Vagina (tissue), 2 donors: ENCODE data around the gene EIF4G1. TPM values are rescaled to one million over a fixed set of nuclear protein-coding genes. Genes with fewer than 3 reads are reported as not detected.

Source experiments
- DNase-seq, 2 donors: peaks; one replicate each; pipeline ENCODE4 v3.0.0-alpha.2; 2017; ENCODE audit errors: extremely low spot score in 2 of 2
- H3K27ac ChIP-seq: fragments of 200-600 bp; sonication (generic); one replicate; pipeline ENCODE4 v1.5.1; 2019
- H3K27me3 ChIP-seq: fragments of 200-600 bp; sonication (generic); one replicate; pipeline ENCODE4 v1.5.1; 2019
- H3K36me3 ChIP-seq, 2 donors: fragments of 200-600 bp; sonication (generic); one replicate each; pipeline ENCODE4 v1.5.1; 2017 to 2019
- H3K4me1 ChIP-seq: fragments of 200-600 bp; sonication (generic); one replicate; pipeline ENCODE4 v1.5.1; 2019
- H3K4me3 ChIP-seq, 2 donors: fragments of 200-600 bp; sonication (generic); 1 replicate in 1 of 2; 2 replicates in 1 of 2; pipeline ENCODE4 v1.5.1; 2016 to 2019
- H3K9me3 ChIP-seq: fragments of 200-600 bp; sonication (generic); one replicate; pipeline ENCODE4 v1.5.1; 2019
- POLR2A ChIP-seq, 2 donors: fragments of 450-650 bp; IDR thresholded peaks; one replicate each; pipeline ENCODE4 v1.6.1; 2017; ENCODE audit warnings: antibody characterized with exemption in 2 of 2, mild to moderate bottlenecking in 2 of 2, moderate library complexity in 2 of 2
- POLR2AphosphoS5 ChIP-seq, 2 donors: sonication (generic); formaldehyde crosslinking; IDR thresholded peaks; one replicate each; pipeline ENCODE4 v1.9.0; 2017; ENCODE audit warnings: antibody characterized with exemption in 2 of 2, mild to moderate bottlenecking in 2 of 2, low read depth in 1 of 2; ENCODE audit not compliant: insufficient read depth in 1 of 2
- intact Hi-C: fragments of 100-400 bp; cut with DNase I; formaldehyde crosslinking; loops from one replicate; pipeline ENCODE4 v1.15.1; 2023
- total RNA-seq: library from RNA; depleted of rRNA; stranded (reverse); fragments of >200 nt; gene quantifications from one replicate; pipeline ENCODE4 v1.2.3, GENCODE V29; 2016
- TF ChIP-seq, protein P1 (sequence below), 3 experiments: fragments of 450-650 bp in 2 of 3; fragments of 200-600 bp in 1 of 3; sonication (generic) in 1 of 3; IDR thresholded peaks; one replicate each; pipeline ENCODE4 v1.5.1; 2017 to 2019; ENCODE audit warnings: antibody characterized with exemption in 3 of 3, mild to moderate bottlenecking in 2 of 3, moderate library complexity in 2 of 3

Gene EIF4G1
- total RNA-seq, 1 donor from 2014 or later, result 207 TPM

GRCh38 chr3:184322731-184323487 lies 8.5 kb downstream of the EIF4G1 start:
- intact Hi-C loops, result no loop called here
- TF ChIP-seq POLR2A (IDR thresholded peaks at IDR 0.05) (no peak), POLR2AphosphoS5 (IDR thresholded peaks at IDR 0.05; ENCODE audit: insufficient read depth in 1 of 2, low read depth in 1 of 2) (no peak)
- TF ChIP-seq, protein P1, sequence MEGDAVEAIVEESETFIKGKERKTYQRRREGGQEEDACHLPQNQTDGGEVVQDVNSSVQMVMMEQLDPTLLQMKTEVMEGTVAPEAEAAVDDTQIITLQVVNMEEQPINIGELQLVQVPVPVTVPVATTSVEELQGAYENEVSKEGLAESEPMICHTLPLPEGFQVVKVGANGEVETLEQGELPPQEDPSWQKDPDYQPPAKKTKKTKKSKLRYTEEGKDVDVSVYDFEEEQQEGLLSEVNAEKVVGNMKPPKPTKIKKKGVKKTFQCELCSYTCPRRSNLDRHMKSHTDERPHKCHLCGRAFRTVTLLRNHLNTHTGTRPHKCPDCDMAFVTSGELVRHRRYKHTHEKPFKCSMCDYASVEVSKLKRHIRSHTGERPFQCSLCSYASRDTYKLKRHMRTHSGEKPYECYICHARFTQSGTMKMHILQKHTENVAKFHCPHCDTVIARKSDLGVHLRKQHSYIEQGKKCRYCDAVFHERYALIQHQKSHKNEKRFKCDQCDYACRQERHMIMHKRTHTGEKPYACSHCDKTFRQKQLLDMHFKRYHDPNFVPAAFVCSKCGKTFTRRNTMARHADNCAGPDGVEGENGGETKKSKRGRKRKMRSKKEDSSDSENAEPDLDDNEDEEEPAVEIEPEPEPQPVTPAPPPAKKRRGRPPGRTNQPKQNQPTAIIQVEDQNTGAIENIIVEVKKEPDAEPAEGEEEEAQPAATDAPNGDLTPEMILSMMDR (IDR thresholded peaks at IDR 0.05), result no peak
- DNase-seq, result no peak
- peaks cover 41% of the 10 kb centered on the region for H3K4me1 ChIP-seq
- no peaks in the 10 kb centered on the region for H3K27me3 ChIP-seq
- H3K36me3 ChIP-seq, result peaks cover 27 to 78% of the 10 kb centered on the region in 2 donors
- H3K27ac ChIP-seq, result no peak overlapping the region
- H3K4me3 ChIP-seq, result no peak overlapping the region
- no peaks in the 10 kb centered on the region for H3K9me3 ChIP-seq

DNA sequence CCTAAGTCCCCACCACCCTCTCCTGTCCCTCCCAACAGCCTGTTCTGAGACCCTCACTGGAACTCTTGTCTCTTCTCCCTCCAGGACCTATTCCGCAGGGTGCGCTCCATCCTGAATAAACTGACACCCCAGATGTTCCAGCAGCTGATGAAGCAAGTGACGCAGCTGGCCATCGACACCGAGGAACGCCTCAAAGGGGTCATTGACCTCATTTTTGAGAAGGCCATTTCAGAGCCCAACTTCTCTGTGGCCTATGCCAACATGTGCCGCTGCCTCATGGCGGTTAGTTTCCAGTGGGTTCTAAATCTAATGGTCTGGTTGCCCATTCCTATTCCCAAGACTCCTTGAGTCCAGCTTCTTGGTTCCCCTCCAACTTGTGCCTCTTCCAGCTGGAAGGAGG lies 9.3 kb downstream of the EIF4G1 start:
- Histone ChIP-seq H3K4me1 (peaks cover 33% of the 10 kb centered on the region), H3K36me3 (peaks cover 28 to 83% of the 10 kb centered on the region in 2 donors), H3K4me3 (no peak overlapping the region), H3K9me3 (no peaks in the 10 kb centered on the region), H3K27ac (no peak overlapping the region), H3K27me3 (no peaks in the 10 kb centered on the region)
- TF ChIP-seq POLR2A (IDR thresholded peaks at IDR 0.05), result no peak
- TF ChIP-seq, protein P1 (IDR thresholded peaks at IDR 0.05), result no peak
- TF ChIP-seq POLR2AphosphoS5 (IDR thresholded peaks at IDR 0.05; ENCODE audit: insufficient read depth in 1 of 2, low read depth in 1 of 2), result no peak
- DNase-seq, result no peak
- intact Hi-C loops, result no loop called here

DNA sequence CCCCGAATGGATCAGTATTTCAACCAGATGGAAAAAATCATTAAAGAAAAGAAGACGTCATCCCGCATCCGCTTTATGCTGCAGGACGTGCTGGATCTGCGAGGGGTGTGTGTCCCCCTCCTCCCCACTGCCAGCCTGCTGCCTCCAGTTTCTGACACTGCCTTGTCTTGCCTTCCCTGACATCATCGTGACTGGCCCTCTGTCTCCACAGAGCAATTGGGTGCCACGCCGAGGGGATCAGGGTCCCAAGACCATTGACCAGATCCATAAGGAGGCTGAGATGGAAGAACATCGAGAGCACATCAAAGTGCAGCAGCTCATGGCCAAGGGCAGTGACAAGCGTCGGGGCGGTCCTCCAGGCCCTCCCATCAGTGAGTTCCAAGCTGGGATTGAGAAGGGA lies 10.9 kb downstream of the EIF4G1 start:
- H3K36me3 ChIP-seq, result peaks cover 28 to 99% of the 10 kb centered on the region in 2 donors
- intact Hi-C loops, result no loop called here
- H3K4me3 ChIP-seq, result no peak overlapping the region
- peaks cover 17% of the 10 kb centered on the region for H3K4me1 ChIP-seq
- no peak for DNase-seq
- no peaks in the 10 kb centered on the region for H3K9me3 ChIP-seq
- TF ChIP-seq, protein P1 (IDR thresholded peaks at IDR 0.05), result no peak
- no peak for TF ChIP-seq POLR2AphosphoS5 (IDR thresholded peaks at IDR 0.05; ENCODE audit: insufficient read depth in 1 of 2, low read depth in 1 of 2)
- TF ChIP-seq POLR2A (IDR thresholded peaks at IDR 0.05), result no peak
- H3K27ac ChIP-seq, result no peak overlapping the region
- no peaks in the 10 kb centered on the region for H3K27me3 ChIP-seq

DNA sequence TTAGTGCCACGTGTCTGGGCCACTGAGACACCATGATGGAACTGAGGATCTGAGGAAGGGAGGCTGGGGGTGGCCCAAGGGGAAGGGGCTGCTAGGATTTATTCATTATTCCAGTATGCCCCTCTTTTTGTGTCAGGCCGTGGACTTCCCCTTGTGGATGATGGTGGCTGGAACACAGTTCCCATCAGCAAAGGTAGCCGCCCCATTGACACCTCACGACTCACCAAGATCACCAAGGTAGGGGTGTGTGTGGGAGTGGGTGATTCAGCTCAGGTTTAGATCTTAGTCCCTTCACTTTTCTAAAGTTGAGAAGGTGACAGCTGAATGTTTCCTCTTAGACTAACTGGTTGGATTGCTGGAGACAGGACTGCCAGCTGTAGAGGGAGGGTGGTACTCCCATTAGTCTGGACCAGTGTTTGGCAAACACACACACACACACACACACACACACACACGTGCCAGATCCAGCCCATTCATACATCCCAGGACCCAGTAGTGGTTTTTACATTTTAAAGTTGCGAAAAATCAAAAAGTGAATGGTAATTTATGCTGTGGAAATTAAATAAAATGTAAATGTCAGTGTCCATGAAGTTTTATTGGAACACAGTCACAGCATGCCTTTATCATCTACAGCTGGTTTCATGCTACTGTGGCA lies 11.4 kb downstream of the EIF4G1 start:
- TF ChIP-seq POLR2AphosphoS5 (IDR thresholded peaks at IDR 0.05; ENCODE audit: insufficient read depth in 1 of 2, low read depth in 1 of 2), result no peak
- TF ChIP-seq, protein P1 (IDR thresholded peaks at IDR 0.05), result no peak
- TF ChIP-seq POLR2A (IDR thresholded peaks at IDR 0.05), result no peak
- Histone ChIP-seq H3K36me3 (peaks cover 25 to 100% of the 10 kb centered on the region in 2 donors), H3K9me3 (no peaks in the 10 kb centered on the region), H3K4me3 (no peak overlapping the region), H3K27ac (no peak overlapping the region), H3K27me3 (no peaks in the 10 kb centered on the region), H3K4me1 (peaks cover 11% of the 10 kb centered on the region)
- intact Hi-C loops, result no loop called here
- DNase-seq, result no peak

DNA sequence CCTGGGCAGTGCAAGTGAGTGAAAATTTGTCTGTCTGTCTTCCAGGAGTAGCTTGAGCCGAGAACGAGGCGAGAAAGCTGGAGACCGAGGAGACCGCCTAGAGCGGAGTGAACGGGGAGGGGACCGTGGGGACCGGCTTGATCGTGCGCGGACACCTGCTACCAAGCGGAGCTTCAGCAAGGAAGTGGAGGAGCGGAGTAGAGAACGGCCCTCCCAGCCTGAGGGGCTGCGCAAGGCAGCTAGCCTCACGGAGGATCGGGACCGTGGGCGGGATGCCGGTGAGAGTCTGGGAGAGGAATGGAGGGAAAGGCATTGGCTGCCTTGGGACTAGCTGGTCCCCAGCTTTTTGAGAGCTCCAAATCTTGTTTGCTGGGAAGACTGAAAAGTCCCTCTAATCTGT lies 12.8 kb downstream of the EIF4G1 start:
- intact Hi-C loops, result no loop called here

More for the DNA sequence above, 12.8 kb downstream of the EIF4G1 start:
- Histone ChIP-seq H3K9me3 (no peaks in the 10 kb centered on the region), H3K27ac (no peak overlapping the region), H3K4me3 (no peak overlapping the region), H3K36me3 (peaks cover 23 to 100% of the 10 kb centered on the region in 2 donors), H3K27me3 (no peaks in the 10 kb centered on the region), H3K4me1 (no peaks in the 10 kb centered on the region)
- TF ChIP-seq POLR2A (IDR thresholded peaks at IDR 0.05) (no peak), POLR2AphosphoS5 (IDR thresholded peaks at IDR 0.05; ENCODE audit: insufficient read depth in 1 of 2, low read depth in 1 of 2) (no peak)
- TF ChIP-seq, protein P1 (IDR thresholded peaks at IDR 0.05), result no peak
- no peak for DNase-seq
